Measurements from ENCODE around the gene LRRC27. TPM values are rescaled to one million over a fixed set of nuclear protein-coding genes. Genes with fewer than 3 reads are reported as not detected.

Gene LRRC27
- total and polyA plus RNA-seq, 2 donors (not counting 1 experiment from before 2014, with no cell fraction given) = 23.6 to 25.6 TPM

- Histone ChIP-seq H3K27ac (ENCODE audit: low read length in 2 of 2) (no peak overlapping the region), H3K79me2 (ENCODE audit: control insufficient read depth, insufficient read depth, low read length) (no peaks in the 10 kb centered on the region), H4K20me1 (ENCODE audit: control insufficient read depth, insufficient read depth, low read length, poor library complexity, severe bottlenecking) (no peaks in the 10 kb centered on the region), H3K9me3 (ENCODE audit: control extremely low read depth in 1 of 3, control insufficient read depth in 2 of 3, insufficient read depth in 1 of 3, low read length in 2 of 3) (peaks cover 0 to 8% (median 0%) of the 10 kb centered on the region in 3 donors), H2AFZ (ENCODE audit: insufficient read depth, low read depth, low read length, poor library complexity, severe bottlenecking) (no peak overlapping the region), H3K4me1 (ENCODE audit: control insufficient read depth in 2 of 2, insufficient read depth in 2 of 2, low read length in 2 of 2) (peaks cover 7 to 9% of the 10 kb centered on the region in 2 donors), H3K27me3 (replicated peaks in 1 of 4; ENCODE audit: control extremely low read depth in 1 of 4, control insufficient read depth in 3 of 4, insufficient read depth in 4 of 4, low read length in 3 of 4) (peaks cover 0 to 9% (median 1%) of the 10 kb centered on the region in 4 experiments), H3K36me3 (replicated peaks in 1 of 2; ENCODE audit: control extremely low read depth in 1 of 2, control insufficient read depth in 1 of 2, extremely low read depth in 1 of 2, insufficient read depth in 2 of 2, low read length in 1 of 2) (no peaks in the 10 kb centered on the region), H3K4me2 (replicated peaks; ENCODE audit: low read depth, low read length, poor library complexity, severe bottlenecking) (no peak overlapping the region), H3K9ac (ENCODE audit: low read length) (no peak overlapping the region), H3K4me3 (ENCODE audit: control extremely low read depth in 1 of 5, extremely low read depth in 1 of 5, insufficient read depth in 1 of 5, low read depth in 2 of 5, low read length in 4 of 5) (no peak overlapping the region)
- TF ChIP-seq CTCF (IDR thresholded peaks at IDR 0.05) = no peak
- TF ChIP-seq EZH2 (IDR thresholded peaks at IDR 0.05; ENCODE audit: borderline replicate concordance, insufficient read depth, low read depth, low read length, poor library complexity, severe bottlenecking) = no peak
- ChIA-PET POLR2A (no interaction called here), CTCF (no interaction called here)
- no peak overlapping the region for H3K27ac Mint-ChIP-seq
- intact Hi-C loops (cut with micrococcal nuclease) = no loop called here
- H3K27me3 Mint-ChIP-seq = peaks cover 26% of the 10 kb centered on the region
- no peak for ATAC-seq (ENCODE audit: low read depth)
- H3K4me1 Mint-ChIP-seq = peaks cover 6% of the 10 kb centered on the region
- DNase-seq = no peak
- WGBS (ENCODE audit: insufficient coverage) = 91% methylated on average over 25 of the region's 34 CpGs
- H3K9me3 Mint-ChIP-seq (ENCODE audit: insufficient read depth) = no peaks in the 10 kb centered on the region
- no peak overlapping the region for H3K4me3 Mint-ChIP-seq
Observed at GRCh38 chr10:132299371-132300336, 32.3 kb upstream of the LRRC27 start.

DNA sequence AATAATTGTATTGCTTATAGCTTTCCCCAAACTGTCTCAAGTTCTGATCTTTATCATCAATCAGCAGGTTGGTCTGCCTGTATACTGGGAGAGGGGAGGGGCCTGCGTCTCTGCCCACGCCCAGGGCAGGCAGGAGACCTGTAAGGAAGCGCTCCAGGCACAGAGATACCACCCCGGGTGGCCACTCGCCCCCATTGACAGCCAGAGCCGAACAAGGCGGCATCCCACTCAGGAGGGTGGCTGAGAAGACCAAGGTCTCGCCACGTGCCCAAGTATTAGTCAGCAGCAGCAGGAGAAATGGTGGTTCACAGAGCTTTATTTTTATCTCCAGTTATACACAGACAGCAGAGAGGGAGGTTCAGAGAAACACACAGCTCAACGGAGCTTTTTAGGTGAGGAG lies 31.4 kb upstream of the LRRC27 start:
- TF ChIP-seq EZH2 (IDR thresholded peaks at IDR 0.05; ENCODE audit: borderline replicate concordance, insufficient read depth, low read depth, low read length, poor library complexity, severe bottlenecking) (no peak), CTCF (IDR thresholded peaks at IDR 0.05) (no peak)
- DNase-seq = no peak
- Histone ChIP-seq H3K9me3 (ENCODE audit: control extremely low read depth in 1 of 3, control insufficient read depth in 2 of 3, insufficient read depth in 1 of 3, low read length in 2 of 3) (peaks cover 0 to 2% (median 0%) of the 10 kb centered on the region in 3 donors), H3K36me3 (replicated peaks in 1 of 2; ENCODE audit: control extremely low read depth in 1 of 2, control insufficient read depth in 1 of 2, extremely low read depth in 1 of 2, insufficient read depth in 2 of 2, low read length in 1 of 2) (no peaks in the 10 kb centered on the region), H3K27ac (ENCODE audit: low read length in 2 of 2) (no peak overlapping the region), H4K20me1 (ENCODE audit: control insufficient read depth, insufficient read depth, low read length, poor library complexity, severe bottlenecking) (no peaks in the 10 kb centered on the region), H3K4me1 (ENCODE audit: control insufficient read depth in 2 of 2, insufficient read depth in 2 of 2, low read length in 2 of 2) (peaks cover 7 to 9% of the 10 kb centered on the region in 2 donors), H3K4me3 (ENCODE audit: control extremely low read depth in 1 of 5, extremely low read depth in 1 of 5, insufficient read depth in 1 of 5, low read depth in 2 of 5, low read length in 4 of 5) (no peak overlapping the region), H3K27me3 (replicated peaks in 1 of 4; ENCODE audit: control extremely low read depth in 1 of 4, control insufficient read depth in 3 of 4, insufficient read depth in 4 of 4, low read length in 3 of 4) (peaks cover 0 to 13% (median 4%) of the 10 kb centered on the region in 4 experiments), H3K9ac (ENCODE audit: low read length) (no peak overlapping the region), H3K4me2 (replicated peaks; ENCODE audit: low read depth, low read length, poor library complexity, severe bottlenecking) (no peak overlapping the region), H3K79me2 (ENCODE audit: control insufficient read depth, insufficient read depth, low read length) (no peaks in the 10 kb centered on the region), H2AFZ (ENCODE audit: insufficient read depth, low read depth, low read length, poor library complexity, severe bottlenecking) (no peak overlapping the region)
- peaks cover 23% of the 10 kb centered on the region for H3K27me3 Mint-ChIP-seq
- intact Hi-C loops (cut with micrococcal nuclease) = no loop called here
- no peak for ATAC-seq (ENCODE audit: low read depth)
- 80% methylated on average over 8 of the region's 10 CpGs for WGBS (ENCODE audit: insufficient coverage)
- no peak overlapping the region for H3K4me3 Mint-ChIP-seq
- no peaks in the 10 kb centered on the region for H3K9me3 Mint-ChIP-seq (ENCODE audit: insufficient read depth)
- peaks cover 6% of the 10 kb centered on the region for H3K4me1 Mint-ChIP-seq
- CTCF ChIA-PET = no interaction called here
- H3K27ac Mint-ChIP-seq = no peak overlapping the region
- POLR2A ChIA-PET = no interaction called here
